Activated naive CD8-positive, alpha-beta T cell treated with anti-CD3 and anti-CD28 coated beads, Interleukin-2, amount 50 U/mL, for 24 hours (primary cell): ENCODE measurements around the gene MINAR1.

Experiments
- ATAC-seq: fragments of 150-1000 bp; cut with Tn5 transposase; one replicate; pipeline ENCODE4 v1.10.0; 2021
- DNase-seq: peaks from one replicate; pipeline ENCODE4 v3.0.0; 2021
- H3K27ac Mint-ChIP-seq: one replicate; pipeline ENCODE4 v1.8.0; 2021; ENCODE audit warnings: mild to moderate bottlenecking, mixed read lengths
- H3K27me3 Mint-ChIP-seq: one replicate; pipeline ENCODE4 v1.8.0; 2021; ENCODE audit warnings: mixed read lengths
- H3K36me3 Mint-ChIP-seq: one replicate; pipeline ENCODE4 v1.8.0; 2021; ENCODE audit warnings: low read depth, mixed read lengths
- H3K4me1 Mint-ChIP-seq: one replicate; pipeline ENCODE4 v1.8.0; 2021; ENCODE audit warnings: mixed read lengths
- H3K4me3 Mint-ChIP-seq: one replicate; pipeline ENCODE4 v1.8.0; 2021; ENCODE audit warnings: mild to moderate bottlenecking, moderate library complexity, mixed read lengths
- H3K9me3 Mint-ChIP-seq: one replicate; pipeline ENCODE4 v1.8.0; 2021; ENCODE audit warnings: mixed read lengths

The MINAR1 gene, protein sequence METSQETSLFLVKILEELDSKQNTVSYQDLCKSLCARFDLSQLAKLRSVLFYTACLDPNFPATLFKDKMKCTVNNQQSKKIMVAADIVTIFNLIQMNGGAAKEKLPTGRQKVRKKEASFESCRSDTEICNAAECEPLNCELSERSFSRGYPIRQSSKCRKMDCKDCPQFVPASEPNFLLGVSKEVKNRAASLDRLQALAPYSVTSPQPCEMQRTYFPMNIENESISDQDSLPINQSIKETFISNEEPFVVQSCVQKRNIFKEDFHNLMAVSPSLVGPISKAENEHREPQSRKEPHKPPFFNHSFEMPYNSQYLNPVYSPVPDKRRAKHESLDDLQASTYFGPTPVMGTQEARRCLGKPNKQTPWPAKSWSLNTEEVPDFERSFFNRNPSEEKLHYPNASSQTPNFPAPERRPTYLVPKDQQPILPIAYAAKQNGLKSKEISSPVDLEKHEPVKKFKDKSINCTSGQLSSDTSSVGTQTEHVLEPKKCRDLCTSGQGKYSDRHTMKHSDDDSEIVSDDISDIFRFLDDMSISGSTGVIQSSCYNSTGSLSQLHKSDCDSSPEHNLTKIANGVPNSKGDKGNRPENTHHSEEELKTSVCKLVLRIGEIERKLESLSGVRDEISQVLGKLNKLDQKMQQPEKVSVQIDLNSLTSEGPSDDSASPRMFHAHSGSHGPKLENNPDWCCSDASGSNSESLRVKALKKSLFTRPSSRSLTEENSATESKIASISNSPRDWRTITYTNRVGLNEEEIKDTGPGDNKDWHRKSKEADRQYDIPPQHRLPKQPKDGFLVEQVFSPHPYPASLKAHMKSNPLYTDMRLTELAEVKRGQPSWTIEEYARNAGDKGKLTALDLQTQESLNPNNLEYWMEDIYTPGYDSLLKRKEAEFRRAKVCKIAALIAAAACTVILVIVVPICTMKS

GRCh38 chr15:79431636-79432344 lies at the start of gene MINAR1:
Gene MINAR1, plus strand, starts transcription at chr15:79432336. Its CDS starts 23,812 bp downstream, at chr15:79456148.
- no peak within 1 kb of the TSS for H3K4me3 Mint-ChIP-seq

DNA sequence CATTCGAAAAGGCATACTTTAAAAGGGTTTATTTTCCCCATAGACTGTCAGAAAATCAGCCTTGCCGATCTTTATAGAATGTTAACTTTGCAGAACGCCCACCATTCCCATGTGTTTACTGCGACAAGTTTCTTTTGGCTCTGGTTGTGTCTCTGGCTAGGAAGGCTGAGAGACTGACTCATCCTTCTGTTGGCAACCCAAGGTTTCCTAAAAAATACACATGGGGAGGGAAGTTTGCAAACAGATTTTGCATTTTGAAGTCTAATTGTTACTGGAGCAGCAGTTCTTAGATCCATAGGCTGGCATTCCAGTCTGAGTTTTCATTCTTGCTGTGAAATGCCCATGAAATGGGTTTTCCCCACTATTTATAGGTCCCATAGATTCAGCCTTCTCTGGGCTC lies 37.9 kb upstream of the MINAR1 start:
- H3K27me3 Mint-ChIP-seq, result no peaks in the 10 kb centered on the region
- DNase-seq, result no peak
- H3K4me1 Mint-ChIP-seq, result no peaks in the 10 kb centered on the region
- H3K36me3 Mint-ChIP-seq, result peaks cover 1% of the 10 kb centered on the region
- no peaks in the 10 kb centered on the region for H3K9me3 Mint-ChIP-seq
- no peak for ATAC-seq
- H3K4me3 Mint-ChIP-seq, result no peak overlapping the region
- H3K27ac Mint-ChIP-seq, result no peak overlapping the region

More at GRCh38 chr15:79431636-79432344, at the start of gene MINAR1:
- Mint-ChIP-seq H3K9me3 (no peaks in the 10 kb centered on the region), H3K27ac (no peak within 1 kb of the TSS), H3K4me1 (peaks cover 5% of the 10 kb centered on the region), H3K27me3 (peaks cover 52% of the 10 kb centered on the region), H3K36me3 (no peaks in the 10 kb centered on the region)
- DNase-seq (peak; percentile 11), ATAC-seq (peak; percentile 60)

GRCh38 chr15:79396850-79397249 lies 35.3 kb upstream of the MINAR1 start:
- no peaks in the 10 kb centered on the region for H3K27me3 Mint-ChIP-seq
- no peaks in the 10 kb centered on the region for H3K4me1 Mint-ChIP-seq
- H3K9me3 Mint-ChIP-seq, result no peaks in the 10 kb centered on the region
- no peak overlapping the region for H3K4me3 Mint-ChIP-seq
- no peak for ATAC-seq
- no peak overlapping the region for H3K27ac Mint-ChIP-seq
- no peak for DNase-seq
- H3K36me3 Mint-ChIP-seq, result no peaks in the 10 kb centered on the region

- Mint-ChIP-seq H3K36me3 (no peaks in the 10 kb centered on the region), H3K9me3 (no peaks in the 10 kb centered on the region), H3K4me3 (no peak overlapping the region), H3K27me3 (no peaks in the 10 kb centered on the region), H3K4me1 (no peaks in the 10 kb centered on the region), H3K27ac (no peak overlapping the region)
- ATAC-seq, result no peak
- DNase-seq, result no peak
Observed at GRCh38 chr15:79397269-79397910, 34.7 kb upstream of the MINAR1 start.

DNA sequence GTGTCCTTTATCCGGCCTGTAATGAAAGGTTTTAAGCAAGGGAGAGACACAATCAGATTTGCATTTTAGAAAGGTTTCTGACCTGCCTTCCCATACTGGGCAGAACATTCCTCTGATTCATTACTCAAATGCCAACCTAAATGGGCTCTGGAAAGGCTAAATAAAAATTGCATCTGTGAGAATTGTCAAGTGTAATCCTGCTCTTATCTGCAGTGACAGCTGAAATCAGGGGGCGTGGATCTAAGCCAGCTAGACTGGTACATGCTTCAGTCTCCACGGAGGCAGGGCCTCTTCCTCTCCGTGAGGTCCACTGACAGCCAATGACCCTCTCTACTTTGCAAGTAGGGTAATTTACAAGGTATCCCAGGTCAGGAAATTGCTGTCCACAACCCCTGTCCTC lies 32.5 kb upstream of the MINAR1 start:
- Mint-ChIP-seq H3K27ac (no peak overlapping the region), H3K27me3 (no peaks in the 10 kb centered on the region), H3K4me3 (no peak overlapping the region), H3K36me3 (no peaks in the 10 kb centered on the region), H3K4me1 (no peaks in the 10 kb centered on the region), H3K9me3 (no peaks in the 10 kb centered on the region)
- no peak for ATAC-seq
- DNase-seq, result no peak

GRCh38 chr15:79400650-79401049 lies 31.5 kb upstream of the MINAR1 start:
- H3K4me1 Mint-ChIP-seq, result no peaks in the 10 kb centered on the region
- H3K27me3 Mint-ChIP-seq, result no peaks in the 10 kb centered on the region
- no peak overlapping the region for H3K27ac Mint-ChIP-seq
- DNase-seq (no peak), ATAC-seq (no peak)
- H3K36me3 Mint-ChIP-seq, result no peaks in the 10 kb centered on the region
- no peaks in the 10 kb centered on the region for H3K9me3 Mint-ChIP-seq
- H3K4me3 Mint-ChIP-seq, result no peak overlapping the region

GRCh38 chr15:79401301-79401700 lies 30.8 kb upstream of the MINAR1 start:
- H3K36me3 Mint-ChIP-seq, result no peaks in the 10 kb centered on the region
- no peak for ATAC-seq
- no peak overlapping the region for H3K4me3 Mint-ChIP-seq

DNA sequence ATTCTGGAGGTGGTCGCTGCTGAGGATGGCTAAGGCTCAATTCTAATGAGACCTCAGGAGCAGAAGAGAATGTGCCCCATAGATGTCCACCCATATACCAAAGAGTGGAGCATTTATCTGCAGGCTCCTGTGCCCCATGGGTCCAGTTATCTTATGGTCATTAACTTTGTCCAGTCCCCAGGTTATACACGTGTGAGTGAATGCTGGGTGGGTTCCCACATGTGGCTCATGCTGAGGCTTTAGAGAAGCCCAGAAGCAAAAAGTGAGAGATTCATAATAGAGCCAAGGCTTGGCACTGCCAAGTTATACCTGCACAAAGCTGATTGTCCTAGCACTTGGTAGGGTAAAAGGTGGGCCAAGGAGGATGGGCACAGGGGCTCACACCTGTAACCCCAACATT lies 30.0 kb upstream of the MINAR1 start:
- Mint-ChIP-seq H3K27me3 (no peaks in the 10 kb centered on the region), H3K9me3 (no peaks in the 10 kb centered on the region), H3K4me1 (no peaks in the 10 kb centered on the region), H3K27ac (no peak overlapping the region), H3K4me3 (no peak overlapping the region), H3K36me3 (no peaks in the 10 kb centered on the region)
- no peak for ATAC-seq
- DNase-seq, result no peak

More at GRCh38 chr15:79401301-79401700, 30.8 kb upstream of the MINAR1 start:
- H3K4me1 Mint-ChIP-seq, result no peaks in the 10 kb centered on the region
- DNase-seq, result no peak
- no peaks in the 10 kb centered on the region for H3K9me3 Mint-ChIP-seq
- no peak overlapping the region for H3K27ac Mint-ChIP-seq
- no peaks in the 10 kb centered on the region for H3K27me3 Mint-ChIP-seq

DNA sequence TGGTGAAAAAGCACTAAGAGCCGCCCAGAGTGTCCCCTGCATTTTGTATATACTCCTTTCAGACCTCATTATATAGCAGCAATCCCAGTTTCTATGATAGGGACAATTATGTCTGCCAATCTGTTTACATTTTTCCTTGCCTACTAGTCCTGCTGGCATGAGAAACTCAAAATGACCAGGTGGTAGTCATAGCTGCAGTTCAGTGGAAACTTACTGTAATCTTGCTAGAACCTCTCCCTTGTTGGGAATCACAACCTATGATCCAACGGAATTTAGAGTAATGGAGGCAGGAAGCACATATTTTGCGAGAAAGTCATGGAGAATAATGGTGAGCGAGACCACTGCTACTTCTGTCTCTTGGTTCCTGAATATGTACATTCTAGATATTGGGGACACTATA lies 28.6 kb upstream of the MINAR1 start:
- Mint-ChIP-seq H3K9me3 (no peaks in the 10 kb centered on the region), H3K27ac (no peak overlapping the region), H3K36me3 (no peaks in the 10 kb centered on the region), H3K4me3 (no peak overlapping the region), H3K4me1 (no peaks in the 10 kb centered on the region), H3K27me3 (no peaks in the 10 kb centered on the region)
- no peak for ATAC-seq
- no peak for DNase-seq

- Mint-ChIP-seq H3K4me1 (no peaks in the 10 kb centered on the region), H3K27me3 (no peaks in the 10 kb centered on the region), H3K9me3 (no peaks in the 10 kb centered on the region), H3K4me3 (no peak overlapping the region), H3K36me3 (peaks cover under 1% of the 10 kb centered on the region), H3K27ac (no peak overlapping the region)
- no peak for ATAC-seq
- DNase-seq, result no peak
Observed at GRCh38 chr15:79406210-79406609, 25.9 kb upstream of the MINAR1 start.

- Mint-ChIP-seq H3K36me3 (peaks cover 11% of the 10 kb centered on the region), H3K27ac (no peak overlapping the region), H3K9me3 (no peaks in the 10 kb centered on the region), H3K4me3 (no peak overlapping the region), H3K4me1 (no peaks in the 10 kb centered on the region), H3K27me3 (no peaks in the 10 kb centered on the region)
- DNase-seq, result no peak
- ATAC-seq, result no peak
Observed at GRCh38 chr15:79408041-79408440, 24.1 kb upstream of the MINAR1 start.

GRCh38 chr15:79410237-79410636 lies 21.9 kb upstream of the MINAR1 start:
- no peak for ATAC-seq
- H3K4me3 Mint-ChIP-seq, result no peak overlapping the region
- H3K27me3 Mint-ChIP-seq, result no peaks in the 10 kb centered on the region
- H3K36me3 Mint-ChIP-seq, result peaks cover 11% of the 10 kb centered on the region
- no peaks in the 10 kb centered on the region for H3K9me3 Mint-ChIP-seq
- no peak for DNase-seq
- no peak overlapping the region for H3K27ac Mint-ChIP-seq
- no peaks in the 10 kb centered on the region for H3K4me1 Mint-ChIP-seq

- H3K4me1 Mint-ChIP-seq, result no peaks in the 10 kb centered on the region
- ATAC-seq, result no peak
- no peaks in the 10 kb centered on the region for H3K9me3 Mint-ChIP-seq
- no peaks in the 10 kb centered on the region for H3K27me3 Mint-ChIP-seq
- no peak overlapping the region for H3K4me3 Mint-ChIP-seq
- no peak for DNase-seq
- no peak overlapping the region for H3K27ac Mint-ChIP-seq
- H3K36me3 Mint-ChIP-seq, result peaks cover 11% of the 10 kb centered on the region
Observed at GRCh38 chr15:79412010-79412409, 20.1 kb upstream of the MINAR1 start.

- H3K9me3 Mint-ChIP-seq, result no peaks in the 10 kb centered on the region
- no peaks in the 10 kb centered on the region for H3K4me1 Mint-ChIP-seq
- H3K4me3 Mint-ChIP-seq, result no peak overlapping the region
- H3K27ac Mint-ChIP-seq, result no peak overlapping the region
- peaks cover 11% of the 10 kb centered on the region for H3K36me3 Mint-ChIP-seq
- no peak for DNase-seq
- ATAC-seq, result no peak
- no peaks in the 10 kb centered on the region for H3K27me3 Mint-ChIP-seq
Observed at GRCh38 chr15:79412429-79412828, 19.7 kb upstream of the MINAR1 start.
